GM19193 (cell line): ENCODE measurements around the gene YBX2.

Experiments used
- POLR2A ChIP-seq: IDR thresholded peaks from 4 replicates; pipeline ENCODE4 v1.6.1; 2011; ENCODE audit not compliant: insufficient read depth, insufficient read length; ENCODE audit errors: extremely low read depth

The YBX2 gene

DNA sequence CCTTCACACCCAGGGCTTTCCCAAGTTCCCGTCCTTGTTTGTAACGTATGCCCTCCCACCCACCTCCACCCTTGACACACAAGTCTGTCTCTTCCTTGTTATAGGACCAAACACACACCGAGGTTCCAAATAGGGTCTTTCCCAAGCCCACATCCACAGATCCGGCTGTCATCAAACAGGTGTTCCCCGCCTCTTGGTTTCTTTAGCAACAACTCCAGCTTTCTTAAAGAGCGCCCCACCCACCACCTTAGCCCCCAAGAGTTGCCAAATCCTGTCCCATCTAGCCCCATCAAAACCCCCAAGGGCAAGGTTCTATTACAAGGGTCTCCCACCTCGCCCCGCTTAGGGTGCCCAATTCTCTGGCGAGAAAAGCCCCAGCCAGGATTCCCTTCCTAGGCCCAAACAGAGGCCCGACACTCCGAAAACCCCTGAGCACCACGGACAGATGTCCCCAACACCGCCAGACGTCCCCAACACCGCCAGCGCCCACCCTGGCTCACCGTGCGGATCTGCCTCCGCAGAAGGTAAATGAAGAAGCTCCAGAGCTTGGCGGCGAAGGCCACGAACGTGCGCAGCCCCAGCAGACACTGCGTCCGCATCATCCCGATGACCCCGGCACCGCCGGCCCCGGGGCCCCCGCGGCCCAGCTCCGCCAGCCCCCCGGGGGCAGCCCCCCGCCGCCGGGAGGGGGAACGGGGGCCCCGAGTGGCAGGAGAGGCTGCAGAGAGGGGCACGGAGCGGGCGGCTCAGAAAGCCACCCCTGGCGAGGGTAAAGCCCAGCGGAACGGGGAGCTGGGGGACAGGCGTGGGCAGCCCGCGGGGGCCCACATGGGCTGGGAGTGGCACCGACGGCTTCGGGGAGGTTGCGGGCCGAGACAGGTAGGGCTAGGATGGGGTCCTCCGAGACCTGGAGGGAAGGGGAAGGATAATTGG is 43.5 kb downstream of the YBX2 start:
- TF ChIP-seq POLR2A: no peak

DNA sequence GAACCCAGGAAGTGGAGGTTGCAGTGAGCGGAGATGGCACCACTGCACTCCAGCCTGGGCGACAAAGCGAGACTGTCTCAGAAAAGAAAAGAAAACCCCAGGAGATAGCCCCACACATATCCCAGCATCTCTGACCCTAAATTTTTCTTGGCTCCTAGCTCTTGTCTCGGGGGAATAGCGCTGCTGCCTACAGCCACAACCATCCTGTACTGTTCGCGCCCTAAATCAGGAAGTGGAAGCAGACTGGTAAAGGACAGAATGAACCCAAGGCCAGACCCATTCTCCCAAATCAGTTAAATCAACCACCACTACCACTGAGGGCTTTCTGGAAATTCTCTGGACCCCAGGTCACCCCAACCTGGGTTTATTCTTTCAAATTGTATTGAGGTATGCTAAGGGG is 44.6 kb downstream of the YBX2 start:
- TF ChIP-seq POLR2A: no peak

DNA sequence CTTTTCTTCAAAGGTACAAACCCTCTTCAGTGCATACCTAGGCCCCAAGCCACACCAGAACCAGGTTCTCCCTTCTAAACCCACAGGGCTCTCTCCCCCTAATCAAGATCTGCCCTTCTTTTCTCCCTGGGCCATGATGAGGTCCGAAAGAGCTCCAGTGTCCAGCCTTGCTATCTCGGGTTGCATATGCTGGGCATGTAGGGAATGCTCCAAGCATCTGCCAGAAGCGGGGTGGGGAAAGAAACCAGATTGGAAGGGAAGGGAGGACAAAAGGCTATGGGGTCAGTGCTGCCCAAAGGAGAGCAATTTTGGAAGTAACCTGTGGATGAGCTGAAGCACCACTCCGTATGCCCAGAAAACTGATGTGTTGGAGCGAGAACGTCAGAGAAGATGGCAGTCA is 45.2 kb downstream of the YBX2 start:
- no peak for TF ChIP-seq POLR2A

DNA sequence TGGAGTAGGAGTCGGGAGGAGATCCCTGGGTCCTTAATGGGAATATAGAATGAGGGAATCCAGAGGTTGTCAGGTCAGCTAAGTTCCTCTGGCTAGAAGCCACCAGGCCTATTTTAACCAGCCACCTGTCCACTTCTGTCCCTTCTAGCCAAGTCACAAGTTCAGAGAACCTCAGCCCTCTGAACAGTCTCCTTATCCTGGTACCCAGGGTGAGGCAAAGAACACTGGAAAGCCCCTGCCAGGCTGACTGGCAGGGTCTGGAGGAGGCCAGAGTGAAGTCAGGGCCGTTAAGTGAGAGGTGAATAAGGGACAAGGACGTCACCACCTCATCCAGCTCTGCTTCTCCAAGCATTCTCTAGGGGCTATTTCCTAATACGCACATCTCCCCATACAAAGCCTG is 45.6 kb downstream of the YBX2 start:
- no peak for TF ChIP-seq POLR2A

DNA sequence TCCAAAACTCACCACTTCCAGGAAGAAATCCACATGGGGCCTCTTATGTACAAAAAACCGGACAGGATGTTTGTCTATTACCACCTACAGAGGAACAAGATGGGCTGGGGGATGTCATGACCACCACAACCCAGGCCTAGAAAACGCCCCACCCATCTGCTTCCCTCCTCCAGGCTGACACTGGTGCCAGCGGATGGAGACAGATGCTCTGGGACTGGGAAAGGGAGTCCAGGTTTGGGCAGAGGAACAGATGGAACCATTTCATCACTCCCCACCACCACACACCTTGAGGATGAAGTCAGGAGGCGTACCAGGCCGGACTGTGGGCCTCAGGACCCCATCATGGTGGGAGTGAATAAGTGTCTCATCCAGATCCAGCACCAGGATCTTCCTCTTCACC is 47.7 kb downstream of the YBX2 start:
- TF ChIP-seq POLR2A: no peak

DNA sequence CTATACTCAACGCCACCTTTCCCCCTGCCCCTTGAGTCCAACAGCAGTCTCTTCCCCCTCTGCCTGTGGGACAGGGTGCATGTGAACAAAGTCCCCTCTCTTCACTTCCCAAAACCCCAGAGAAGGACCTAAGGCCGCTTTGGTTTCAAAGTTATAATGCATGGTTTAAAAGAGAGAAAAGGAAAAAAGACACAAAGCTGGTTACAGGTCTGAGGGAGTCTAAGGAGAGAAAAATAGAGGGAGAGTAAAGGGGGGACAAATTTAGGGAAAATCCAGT is 51.0 kb downstream of the YBX2 start:
- no peak for TF ChIP-seq POLR2A

DNA sequence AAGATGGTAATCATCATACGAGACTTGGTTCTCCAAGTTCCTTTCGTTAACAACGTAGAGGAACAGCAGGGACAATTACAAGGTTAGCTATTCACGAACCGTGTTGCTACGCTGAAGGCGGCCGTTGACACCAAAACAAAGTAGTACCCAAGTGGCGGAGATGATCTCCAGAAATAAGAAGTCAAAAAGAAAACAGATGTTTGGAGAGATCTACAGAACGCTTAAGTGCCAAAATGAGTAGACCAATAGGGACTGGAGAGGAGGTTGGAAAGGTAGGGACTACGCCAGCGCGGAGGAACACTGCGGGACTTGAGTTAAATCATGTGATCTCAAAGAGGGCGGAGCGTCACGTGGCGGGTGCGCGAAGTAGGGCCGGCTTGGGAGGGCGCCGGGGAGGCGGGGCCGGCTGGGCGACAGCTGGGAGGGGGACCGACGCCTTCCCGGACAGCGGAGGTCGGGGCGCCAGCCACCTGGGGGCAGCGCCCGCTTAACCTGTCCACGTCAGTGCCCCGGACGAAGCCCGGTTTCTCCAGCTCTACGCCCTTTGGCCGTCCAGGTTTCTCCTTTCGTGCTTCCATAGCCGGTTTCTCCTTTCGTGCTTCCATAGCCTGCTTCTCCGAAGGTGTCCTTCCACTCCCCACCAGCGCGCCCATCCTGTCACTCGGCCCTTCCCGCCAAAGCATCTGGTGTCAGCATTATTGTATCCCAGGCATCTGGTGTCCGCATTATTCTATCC is 51.6 kb downstream of the YBX2 start:
- peak; percentile 52 for TF ChIP-seq POLR2A

DNA sequence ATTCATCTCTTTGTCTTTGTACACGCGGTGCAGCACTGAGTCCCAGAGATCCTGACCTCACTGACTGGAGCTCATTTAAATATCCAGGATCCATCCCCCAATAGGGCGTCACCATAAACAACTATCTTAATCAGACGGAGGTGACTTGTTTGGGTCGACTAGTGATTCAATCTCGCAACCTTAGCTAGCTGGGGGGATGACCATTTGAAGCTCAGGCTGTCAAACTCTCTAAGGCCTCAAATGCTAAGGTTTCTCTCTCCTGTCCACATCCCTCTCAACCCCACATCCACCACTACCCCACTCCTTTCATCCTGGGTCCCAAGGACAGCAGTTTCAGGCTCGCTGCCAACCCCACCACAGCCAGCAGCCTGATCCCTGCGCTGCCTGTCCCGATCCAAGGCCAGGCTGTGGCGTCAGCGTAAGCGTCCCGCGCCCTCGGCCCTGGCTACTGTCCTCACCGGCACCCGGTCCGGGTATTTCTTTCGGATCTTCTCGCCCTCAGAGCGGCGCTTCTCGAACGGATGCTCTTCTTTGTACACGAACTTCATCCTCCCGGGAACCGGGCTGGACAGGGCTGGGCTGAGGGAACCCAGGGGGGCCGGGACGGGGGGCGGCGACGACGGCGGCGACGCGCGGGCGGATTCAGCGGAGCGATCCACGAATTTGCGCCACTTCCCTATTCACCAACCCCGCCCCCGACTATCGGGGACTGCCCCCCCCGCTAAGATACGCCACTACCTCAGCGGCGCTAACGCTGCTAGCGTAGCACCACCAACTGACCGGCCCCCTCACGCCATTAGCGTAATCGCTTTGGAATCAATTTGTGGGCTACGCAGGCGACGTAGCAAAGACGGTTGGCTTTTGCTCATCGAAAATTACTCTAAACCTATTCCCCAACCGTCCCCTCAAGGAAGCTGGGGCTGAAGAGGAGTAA is 52.4 kb downstream of the YBX2 start, which contains the start of gene GABARAP:
Gene GABARAP, minus strand, starts transcription at position 667 of the 934 bp plus-strand sequence. Its CDS starts 119 bp downstream, at position 548.
- peak; percentile 22 for TF ChIP-seq POLR2A

DNA sequence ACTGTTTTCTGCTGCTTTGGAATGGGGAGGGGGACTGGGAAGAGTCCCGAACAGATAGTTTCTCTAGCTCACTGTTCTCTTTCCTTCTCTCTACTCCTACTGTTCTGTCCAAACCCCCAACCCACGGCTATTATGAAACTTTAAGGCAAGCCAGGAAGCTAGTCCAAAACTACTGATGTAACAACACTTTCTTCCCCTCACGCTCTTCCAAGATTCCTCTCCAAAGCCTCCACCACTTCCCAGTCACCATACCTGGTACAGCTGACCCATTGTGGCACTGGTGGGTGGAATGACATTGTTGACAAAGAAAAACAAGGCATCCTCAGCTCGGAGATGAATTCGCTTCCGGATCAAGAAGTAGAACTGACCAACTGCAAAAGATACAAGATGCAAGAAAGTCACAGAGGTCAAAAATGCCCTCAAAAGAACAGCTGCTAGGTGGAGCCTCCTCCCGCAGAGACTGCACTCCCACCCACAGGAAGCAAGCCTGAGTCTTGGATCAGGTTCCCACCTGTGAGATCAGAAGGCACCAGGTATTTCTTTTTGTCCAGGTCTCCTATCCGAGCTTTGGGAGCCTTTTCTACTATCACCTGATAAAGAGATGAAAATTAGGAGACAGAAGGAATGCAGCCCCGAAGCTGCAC is 53.2 kb downstream of the YBX2 start:
- no peak for TF ChIP-seq POLR2A

DNA sequence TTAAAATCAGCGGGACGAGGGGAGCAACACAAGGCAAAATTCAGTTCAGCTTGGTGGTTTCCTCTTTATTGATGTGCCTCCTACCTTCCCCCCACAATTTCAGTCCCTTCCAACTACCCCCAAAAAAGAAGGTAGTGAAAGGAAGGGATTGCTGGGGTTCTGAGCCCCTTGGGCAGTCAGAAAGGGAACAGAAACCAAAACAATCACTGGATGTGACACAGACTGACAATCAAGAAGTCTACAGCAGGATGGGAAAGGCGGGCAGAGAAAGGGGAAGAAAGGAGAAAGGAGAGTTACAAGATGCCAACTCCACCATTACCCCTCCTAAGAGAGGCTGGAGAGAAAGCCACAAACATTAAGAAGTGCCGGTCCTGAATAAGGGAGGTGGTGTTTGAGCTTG is 54.1 kb downstream of the YBX2 start:
- no peak for TF ChIP-seq POLR2A

DNA sequence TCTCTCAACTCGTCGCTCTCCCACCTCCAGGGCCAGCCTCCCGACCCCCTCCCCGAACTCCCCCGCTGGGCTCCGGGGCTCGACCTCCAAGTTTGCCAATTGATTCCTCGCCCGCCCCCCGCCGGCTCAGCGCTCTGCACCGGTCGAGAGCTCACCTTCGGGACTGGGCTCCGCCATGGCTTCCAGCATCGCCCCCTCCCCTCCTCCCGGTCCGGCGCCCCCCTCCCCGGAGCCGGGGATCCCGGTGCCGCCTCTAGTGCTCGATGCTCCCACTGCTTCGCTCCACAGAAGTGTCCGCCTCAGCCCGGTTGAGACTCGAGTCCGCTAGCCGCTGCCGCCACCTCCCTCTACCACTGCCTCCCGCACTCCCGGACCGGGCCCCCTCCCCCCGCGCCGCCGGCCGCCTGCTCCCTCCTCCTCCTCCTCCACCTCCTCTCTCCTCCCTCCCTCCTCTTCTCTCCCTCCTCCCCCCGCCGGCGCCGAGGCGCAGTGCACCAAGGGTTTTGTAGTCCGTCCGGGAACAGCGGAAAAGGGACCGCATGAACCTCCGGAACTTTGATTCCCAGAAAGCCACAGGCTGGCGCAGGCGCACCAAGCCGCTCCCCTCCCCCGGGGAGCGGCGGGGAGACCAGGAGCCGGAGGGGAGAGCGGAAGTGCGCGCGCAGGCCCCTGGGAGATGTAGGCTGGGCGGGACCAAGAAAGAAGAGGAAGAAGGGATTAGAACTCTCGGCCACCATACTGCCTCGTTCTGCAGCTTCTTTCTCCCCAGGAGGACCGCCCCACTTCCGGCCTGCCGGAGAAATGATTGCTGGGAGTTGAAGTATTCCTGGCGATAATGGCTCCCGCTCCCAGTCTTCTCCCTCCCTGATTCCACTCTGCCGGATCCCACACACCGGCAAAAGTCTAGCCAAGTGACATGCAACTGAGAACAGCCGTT is 55.1 kb downstream of the YBX2 start, which contains the start of gene PHF23:
Gene PHF23, minus strand, starts transcription at position 367 of the 937 bp plus-strand sequence. Its CDS starts 178 bp downstream, at position 189.
- TF ChIP-seq POLR2A: no peak

DNA sequence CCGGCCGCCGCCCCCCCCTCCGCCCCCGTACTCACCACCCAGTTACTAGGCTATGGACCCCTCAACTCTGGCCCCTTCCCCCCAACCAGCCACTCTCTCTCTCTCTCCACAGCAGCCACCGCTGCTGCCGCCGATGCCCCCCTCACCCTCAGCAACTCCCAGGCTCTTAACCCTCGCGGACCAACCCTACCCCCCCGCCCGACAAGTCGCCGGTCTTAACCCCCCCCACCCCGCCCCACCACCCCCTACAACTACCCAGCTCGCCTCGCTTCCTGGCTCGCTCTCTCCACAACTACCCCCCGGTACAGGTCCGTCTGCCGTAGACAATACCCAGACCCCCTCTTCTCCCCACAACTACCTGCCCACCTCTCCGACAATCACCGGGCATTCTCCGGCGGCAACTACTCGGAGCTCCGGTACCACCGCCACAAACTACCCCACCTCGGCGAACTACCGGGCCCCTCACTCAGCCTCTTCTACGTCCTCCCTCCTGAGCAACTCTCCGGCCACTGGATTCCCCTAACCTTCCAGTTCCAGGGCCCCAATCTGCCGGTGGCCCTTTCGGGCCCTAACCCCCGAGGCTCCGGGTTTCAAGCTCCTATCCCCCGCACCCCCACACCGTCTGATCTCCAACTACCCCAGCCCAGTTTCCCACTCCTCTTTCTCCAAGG is 55.9 kb downstream of the YBX2 start:
- no peak for TF ChIP-seq POLR2A
